Measurements from ENCODE around the gene FTCDNL1. TPM values are rescaled to one million over a fixed set of nuclear protein-coding genes. Genes with fewer than 3 reads are reported as not detected.
A peak's percentile ranks its signal among the peaks of the same experiment; 100 is the strongest.

FTCDNL1 gene
- total RNA-seq, 1 donor from 2014 or later, result 1.0 TPM

GRCh38 chr2:199868431-199869226 is 17.6 kb upstream of the FTCDNL1 start:
- Histone ChIP-seq H3K4me3 (ENCODE audit: low read length in 3 of 3) (peak overlapping the region; percentile 23 to 35 (median 25)), H3K27ac (ENCODE audit: low read depth, low read length) (peak overlapping the region; percentile 72), H3K36me3 (ENCODE audit: control insufficient read depth in 3 of 3, insufficient read depth in 3 of 3, low read length in 3 of 3) (no peaks in the 10 kb centered on the region), H3K4me1 (ENCODE audit: control insufficient read depth in 3 of 3, insufficient read depth in 3 of 3, low read length in 3 of 3) (peaks cover 0 to 10% (median 0%) of the 10 kb centered on the region in 3 donors), H3K9ac (ENCODE audit: low read depth in 1 of 3, low read length in 3 of 3) (peak overlapping the region in 2 of 3 donors; percentile 55 to 60), H3K27me3 (ENCODE audit: control insufficient read depth in 3 of 3, insufficient read depth in 3 of 3, low read length in 3 of 3) (no peaks in the 10 kb centered on the region), H3K9me3 (ENCODE audit: control insufficient read depth in 3 of 3, low read length in 3 of 3) (no peaks in the 10 kb centered on the region)

DNA sequence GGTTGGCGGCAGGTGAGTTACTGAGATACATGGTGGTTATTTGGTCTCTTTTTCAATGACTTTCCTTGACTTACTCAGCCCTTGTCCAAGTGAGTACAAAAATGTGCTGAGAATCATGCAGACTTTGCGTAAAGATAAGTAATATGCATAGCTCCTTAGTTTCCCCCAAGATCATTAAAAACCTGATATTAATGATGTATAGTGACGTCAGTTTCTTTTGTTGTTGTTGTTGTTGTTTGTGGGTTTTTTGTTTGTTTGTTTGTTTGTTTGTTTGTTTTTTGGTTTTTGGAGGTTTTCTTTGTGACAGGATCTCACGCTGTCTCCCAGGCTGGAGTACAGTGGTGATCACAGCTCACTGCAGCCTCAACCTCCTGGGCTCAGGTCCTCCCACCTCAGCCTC is 14.9 kb upstream of the FTCDNL1 start:
- no peak overlapping the region for H3K9ac ChIP-seq (ENCODE audit: low read depth in 1 of 3, low read length in 3 of 3)
- H3K27ac ChIP-seq (ENCODE audit: low read depth, low read length), result no peak overlapping the region
- H3K4me3 ChIP-seq (ENCODE audit: low read length in 3 of 3), result no peak overlapping the region
- peaks cover 0 to 6% (median 0%) of the 10 kb centered on the region in 3 donors for H3K4me1 ChIP-seq (ENCODE audit: control insufficient read depth in 3 of 3, insufficient read depth in 3 of 3, low read length in 3 of 3)
- H3K27me3 ChIP-seq (ENCODE audit: control insufficient read depth in 3 of 3, insufficient read depth in 3 of 3, low read length in 3 of 3), result no peaks in the 10 kb centered on the region
- H3K9me3 ChIP-seq (ENCODE audit: control insufficient read depth in 3 of 3, low read length in 3 of 3), result no peaks in the 10 kb centered on the region
- no peaks in the 10 kb centered on the region for H3K36me3 ChIP-seq (ENCODE audit: control insufficient read depth in 3 of 3, insufficient read depth in 3 of 3, low read length in 3 of 3)

GRCh38 chr2:199862788-199863187 is 11.8 kb upstream of the FTCDNL1 start:
- no peaks in the 10 kb centered on the region for H3K9me3 ChIP-seq (ENCODE audit: control insufficient read depth in 3 of 3, low read length in 3 of 3)
- H3K4me1 ChIP-seq (ENCODE audit: control insufficient read depth in 3 of 3, insufficient read depth in 3 of 3, low read length in 3 of 3), result no peaks in the 10 kb centered on the region
- no peak overlapping the region for H3K27ac ChIP-seq (ENCODE audit: low read depth, low read length)
- no peaks in the 10 kb centered on the region for H3K36me3 ChIP-seq (ENCODE audit: control insufficient read depth in 3 of 3, insufficient read depth in 3 of 3, low read length in 3 of 3)
- H3K9ac ChIP-seq (ENCODE audit: low read depth in 1 of 3, low read length in 3 of 3), result no peak overlapping the region
- H3K4me3 ChIP-seq (ENCODE audit: low read length in 3 of 3), result no peak overlapping the region
- H3K27me3 ChIP-seq (ENCODE audit: control insufficient read depth in 3 of 3, insufficient read depth in 3 of 3, low read length in 3 of 3), result no peaks in the 10 kb centered on the region

DNA sequence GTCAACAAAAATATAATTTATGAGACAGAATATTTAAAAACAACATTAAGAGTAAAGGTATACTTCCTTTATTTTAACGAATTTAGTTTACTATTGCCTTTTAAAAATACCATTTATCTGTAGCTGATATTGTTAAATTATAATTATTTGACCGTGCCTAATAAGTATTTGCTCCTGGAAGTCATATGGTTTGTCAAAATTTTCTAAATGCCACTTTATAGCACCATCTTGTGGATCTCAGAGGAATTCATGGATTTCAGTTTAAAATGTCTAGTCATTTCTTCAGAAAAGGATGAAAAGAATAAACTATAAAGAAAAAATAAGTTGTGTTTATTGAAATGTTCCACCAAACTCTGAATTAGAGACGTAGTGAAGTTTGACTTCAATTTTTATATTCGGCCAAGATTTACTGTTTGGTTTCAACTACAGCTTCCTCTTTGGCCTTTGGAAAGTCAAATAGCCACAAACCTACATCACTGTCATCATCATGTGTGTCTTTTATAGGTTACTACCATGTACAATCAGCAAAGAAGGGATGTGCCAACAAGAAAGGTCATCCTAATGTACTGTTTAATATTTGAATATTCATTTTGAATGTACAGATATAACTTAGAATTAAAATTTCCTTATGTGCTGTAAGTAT is 10.3 kb upstream of the FTCDNL1 start:
- no peak overlapping the region for H3K4me3 ChIP-seq (ENCODE audit: low read length in 3 of 3)
- H3K36me3 ChIP-seq (ENCODE audit: control insufficient read depth in 3 of 3, insufficient read depth in 3 of 3, low read length in 3 of 3), result no peaks in the 10 kb centered on the region
- no peaks in the 10 kb centered on the region for H3K4me1 ChIP-seq (ENCODE audit: control insufficient read depth in 3 of 3, insufficient read depth in 3 of 3, low read length in 3 of 3)
- no peak overlapping the region for H3K9ac ChIP-seq (ENCODE audit: low read depth in 1 of 3, low read length in 3 of 3)
- no peaks in the 10 kb centered on the region for H3K9me3 ChIP-seq (ENCODE audit: control insufficient read depth in 3 of 3, low read length in 3 of 3)
- H3K27ac ChIP-seq (ENCODE audit: low read depth, low read length), result no peak overlapping the region
- no peaks in the 10 kb centered on the region for H3K27me3 ChIP-seq (ENCODE audit: control insufficient read depth in 3 of 3, insufficient read depth in 3 of 3, low read length in 3 of 3)

- H3K9me3 ChIP-seq (ENCODE audit: control insufficient read depth in 3 of 3, low read length in 3 of 3), result no peaks in the 10 kb centered on the region
- H3K4me1 ChIP-seq (ENCODE audit: control insufficient read depth in 3 of 3, insufficient read depth in 3 of 3, low read length in 3 of 3), result peaks cover 0 to 4% (median 3%) of the 10 kb centered on the region in 3 donors
- no peaks in the 10 kb centered on the region for H3K36me3 ChIP-seq (ENCODE audit: control insufficient read depth in 3 of 3, insufficient read depth in 3 of 3, low read length in 3 of 3)
- no peak overlapping the region for H3K27ac ChIP-seq (ENCODE audit: low read depth, low read length)
- H3K27me3 ChIP-seq (ENCODE audit: control insufficient read depth in 3 of 3, insufficient read depth in 3 of 3, low read length in 3 of 3), result no peaks in the 10 kb centered on the region
- no peak overlapping the region for H3K9ac ChIP-seq (ENCODE audit: low read depth in 1 of 3, low read length in 3 of 3)
- no peak overlapping the region for H3K4me3 ChIP-seq (ENCODE audit: low read length in 3 of 3)
Measured at GRCh38 chr2:199855812-199856211, 4.8 kb upstream of the FTCDNL1 start.

DNA sequence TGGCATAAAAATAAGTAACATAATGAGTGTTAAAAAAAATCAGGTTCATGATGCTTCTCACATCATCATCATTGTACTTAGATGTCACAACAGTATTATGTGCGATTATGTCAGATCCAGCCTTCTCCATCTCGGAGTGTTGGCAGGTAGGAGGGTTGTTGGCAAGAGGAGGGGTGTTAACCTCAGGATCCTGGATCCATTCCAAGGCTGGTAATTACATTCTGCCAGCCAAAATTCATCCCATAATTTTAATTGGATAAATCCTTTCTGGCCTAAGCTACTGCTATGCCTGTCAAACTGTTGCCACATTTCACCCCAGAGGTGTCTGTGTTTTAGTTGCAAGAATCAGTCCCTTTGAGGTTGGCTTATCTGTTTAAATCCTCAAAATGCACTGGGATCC is 891 bp upstream of the FTCDNL1 start:
- Histone ChIP-seq H3K4me1 (ENCODE audit: control insufficient read depth in 3 of 3, insufficient read depth in 3 of 3, low read length in 3 of 3) (peaks cover 3 to 5% (median 4%) of the 10 kb centered on the region in 3 donors), H3K27me3 (ENCODE audit: control insufficient read depth in 3 of 3, insufficient read depth in 3 of 3, low read length in 3 of 3) (no peaks in the 10 kb centered on the region), H3K27ac (ENCODE audit: low read depth, low read length) (no peak overlapping the region), H3K4me3 (ENCODE audit: low read length in 3 of 3) (no peak overlapping the region), H3K9ac (ENCODE audit: low read depth in 1 of 3, low read length in 3 of 3) (peak overlapping the region in 1 of 3 donors; percentile 58), H3K9me3 (ENCODE audit: control insufficient read depth in 3 of 3, low read length in 3 of 3) (no peaks in the 10 kb centered on the region), H3K36me3 (ENCODE audit: control insufficient read depth in 3 of 3, insufficient read depth in 3 of 3, low read length in 3 of 3) (no peaks in the 10 kb centered on the region)

DNA sequence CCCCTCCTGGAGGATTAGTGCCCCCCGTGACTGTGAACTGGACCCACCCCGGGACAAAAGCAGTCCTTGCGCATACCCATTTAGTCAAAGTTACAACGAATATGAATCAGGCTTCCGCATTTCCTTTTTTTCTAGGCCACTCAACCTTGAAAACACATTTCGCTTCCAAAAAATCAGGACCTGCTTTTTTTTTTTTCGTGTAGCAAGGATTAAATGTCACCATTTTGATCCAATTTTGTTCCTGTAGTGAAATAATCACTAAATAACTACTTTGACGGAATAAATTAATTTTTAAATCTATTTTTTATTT is 464 bp upstream of the FTCDNL1 start:
- Histone ChIP-seq H3K4me1 (ENCODE audit: control insufficient read depth in 3 of 3, insufficient read depth in 3 of 3, low read length in 3 of 3) (peaks cover 3 to 5% (median 4%) of the 10 kb centered on the region in 3 donors), H3K27ac (ENCODE audit: low read depth, low read length) (peak overlapping the region; percentile 84), H3K36me3 (ENCODE audit: control insufficient read depth in 3 of 3, insufficient read depth in 3 of 3, low read length in 3 of 3) (peaks cover 0 to 1% (median 0%) of the 10 kb centered on the region in 3 donors), H3K9ac (ENCODE audit: low read depth in 1 of 3, low read length in 3 of 3) (peak overlapping the region; percentile 58 to 88 (median 86)), H3K4me3 (ENCODE audit: low read length in 3 of 3) (peak overlapping the region; percentile 79 to 83 (median 82)), H3K9me3 (ENCODE audit: control insufficient read depth in 3 of 3, low read length in 3 of 3) (no peaks in the 10 kb centered on the region), H3K27me3 (ENCODE audit: control insufficient read depth in 3 of 3, insufficient read depth in 3 of 3, low read length in 3 of 3) (no peaks in the 10 kb centered on the region)

DNA sequence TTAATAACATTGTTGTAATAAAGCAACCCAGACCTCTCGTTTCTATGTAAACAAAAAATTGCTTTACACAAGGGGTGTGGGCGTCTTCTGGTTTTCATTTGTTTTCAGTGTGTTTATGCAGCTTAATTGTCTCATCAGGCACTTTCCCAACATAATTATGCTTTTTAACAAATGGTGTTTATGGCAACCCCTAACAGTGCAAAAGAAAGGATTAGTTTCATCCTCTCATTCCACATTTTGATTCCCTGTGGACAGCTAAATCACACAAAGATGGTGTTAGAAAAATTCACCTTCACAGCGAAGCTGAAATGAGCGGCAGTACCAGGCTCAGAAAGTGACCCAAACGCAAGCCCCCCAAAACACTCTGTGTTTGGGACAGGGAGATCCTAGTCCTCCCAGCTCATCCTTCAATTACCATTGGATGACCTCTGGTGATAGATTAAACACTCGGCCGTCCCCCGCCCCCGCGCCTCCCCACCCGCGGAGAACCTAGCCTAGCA is 724 bp downstream of the FTCDNL1 start:
- no peaks in the 10 kb centered on the region for H3K9me3 ChIP-seq (ENCODE audit: control insufficient read depth in 3 of 3, low read length in 3 of 3)
- peaks cover 3 to 5% (median 4%) of the 10 kb centered on the region in 3 donors for H3K4me1 ChIP-seq (ENCODE audit: control insufficient read depth in 3 of 3, insufficient read depth in 3 of 3, low read length in 3 of 3)
- peak overlapping the region; percentile 49 for H3K27ac ChIP-seq (ENCODE audit: low read depth, low read length)
- peak overlapping the region; percentile 75 to 90 (median 88) for H3K9ac ChIP-seq (ENCODE audit: low read depth in 1 of 3, low read length in 3 of 3)
- H3K36me3 ChIP-seq (ENCODE audit: control insufficient read depth in 3 of 3, insufficient read depth in 3 of 3, low read length in 3 of 3), result peaks cover 0 to 3% (median 0%) of the 10 kb centered on the region in 3 donors
- H3K4me3 ChIP-seq (ENCODE audit: low read length in 3 of 3), result peak overlapping the region; percentile 80 to 83 (median 82)
- no peaks in the 10 kb centered on the region for H3K27me3 ChIP-seq (ENCODE audit: control insufficient read depth in 3 of 3, insufficient read depth in 3 of 3, low read length in 3 of 3)

DNA sequence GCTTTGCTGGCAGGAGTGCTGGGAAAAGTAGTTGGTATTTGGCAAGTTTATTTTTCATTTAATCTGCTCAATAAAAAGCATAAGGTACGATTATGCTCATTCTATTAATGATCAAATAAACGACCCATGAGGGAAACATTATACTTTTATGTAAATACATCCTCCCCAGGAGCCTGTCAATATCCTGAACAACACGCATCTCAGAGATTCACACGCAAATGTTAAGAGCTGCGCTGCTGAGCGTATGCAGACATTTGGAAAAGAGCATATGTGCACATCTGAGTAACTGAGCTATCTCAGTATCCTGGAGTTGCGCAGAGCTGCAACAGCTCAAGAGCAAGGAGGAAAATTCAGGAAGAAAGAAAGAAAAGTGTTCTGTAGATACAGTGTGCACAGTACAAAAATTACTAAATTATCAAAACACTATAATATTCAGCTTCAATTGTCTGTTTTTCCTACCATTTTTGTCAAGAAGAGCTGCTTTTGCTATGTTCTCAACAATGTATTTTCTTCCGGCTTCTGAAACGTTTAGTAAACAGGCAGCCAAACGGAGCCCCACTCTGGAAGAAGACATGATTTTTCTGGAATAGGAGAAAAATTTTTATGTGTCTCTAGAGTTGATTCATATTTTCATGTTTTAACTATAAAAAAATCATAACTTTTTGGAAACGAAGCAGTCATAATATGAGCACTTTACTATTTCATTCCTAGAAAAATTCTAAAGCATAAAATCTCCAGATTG is 2.4 kb downstream of the FTCDNL1 start:
- Histone ChIP-seq H3K9me3 (ENCODE audit: control insufficient read depth in 3 of 3, low read length in 3 of 3) (no peaks in the 10 kb centered on the region), H3K4me3 (ENCODE audit: low read length in 3 of 3) (no peak overlapping the region), H3K27ac (ENCODE audit: low read depth, low read length) (no peak overlapping the region), H3K36me3 (ENCODE audit: control insufficient read depth in 3 of 3, insufficient read depth in 3 of 3, low read length in 3 of 3) (peaks cover 0 to 3% (median 0%) of the 10 kb centered on the region in 3 donors), H3K9ac (ENCODE audit: low read depth in 1 of 3, low read length in 3 of 3) (no peak overlapping the region), H3K4me1 (ENCODE audit: control insufficient read depth in 3 of 3, insufficient read depth in 3 of 3, low read length in 3 of 3) (peaks cover 3 to 5% (median 4%) of the 10 kb centered on the region in 3 donors), H3K27me3 (ENCODE audit: control insufficient read depth in 3 of 3, insufficient read depth in 3 of 3, low read length in 3 of 3) (no peaks in the 10 kb centered on the region)

Measured in skeletal muscle tissue (tissue), 4 donors.